Measurements from ENCODE around the gene TAF11L4.

DNA sequence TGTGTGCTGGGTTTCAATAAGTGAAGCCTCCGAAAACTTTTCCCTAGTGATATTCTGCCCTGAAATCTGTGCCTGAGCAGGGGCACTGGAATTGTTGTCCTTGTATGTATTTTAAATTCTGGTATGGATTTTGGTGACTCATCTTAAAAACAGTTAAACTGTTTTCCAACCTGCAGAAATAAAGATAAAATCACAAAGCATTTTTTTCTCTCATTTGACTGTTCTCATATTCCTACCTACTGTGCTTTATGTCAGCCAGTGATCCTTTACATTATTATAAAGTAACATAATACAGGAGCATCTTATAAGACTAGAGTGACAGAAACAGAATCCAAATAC is 34.5 kb upstream of the TAF11L4 start:
- TF ChIP-seq, protein P1, sequence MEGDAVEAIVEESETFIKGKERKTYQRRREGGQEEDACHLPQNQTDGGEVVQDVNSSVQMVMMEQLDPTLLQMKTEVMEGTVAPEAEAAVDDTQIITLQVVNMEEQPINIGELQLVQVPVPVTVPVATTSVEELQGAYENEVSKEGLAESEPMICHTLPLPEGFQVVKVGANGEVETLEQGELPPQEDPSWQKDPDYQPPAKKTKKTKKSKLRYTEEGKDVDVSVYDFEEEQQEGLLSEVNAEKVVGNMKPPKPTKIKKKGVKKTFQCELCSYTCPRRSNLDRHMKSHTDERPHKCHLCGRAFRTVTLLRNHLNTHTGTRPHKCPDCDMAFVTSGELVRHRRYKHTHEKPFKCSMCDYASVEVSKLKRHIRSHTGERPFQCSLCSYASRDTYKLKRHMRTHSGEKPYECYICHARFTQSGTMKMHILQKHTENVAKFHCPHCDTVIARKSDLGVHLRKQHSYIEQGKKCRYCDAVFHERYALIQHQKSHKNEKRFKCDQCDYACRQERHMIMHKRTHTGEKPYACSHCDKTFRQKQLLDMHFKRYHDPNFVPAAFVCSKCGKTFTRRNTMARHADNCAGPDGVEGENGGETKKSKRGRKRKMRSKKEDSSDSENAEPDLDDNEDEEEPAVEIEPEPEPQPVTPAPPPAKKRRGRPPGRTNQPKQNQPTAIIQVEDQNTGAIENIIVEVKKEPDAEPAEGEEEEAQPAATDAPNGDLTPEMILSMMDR (conservative IDR thresholded peaks at IDR 0.05 in 1 of 2, IDR thresholded peaks at IDR 0.05 in 1 of 2; ENCODE audit: low read depth in 1 of 2, low read length in 2 of 2) = no peak
- no peak for TF ChIP-seq EZH2 (IDR thresholded peaks at IDR 0.05; ENCODE audit: low read length, missing control alignments)
